GM18505 (cell line): ENCODE data around the gene MYO1G.
"Not testable (repeated sequence)": the region's sequence is repeated elsewhere in the genome, so short reads cannot be mapped to it uniquely, and the experiment has no call there.

Source experiments
- ATAC-seq: cut with Tn5 transposase; IDR thresholded peaks from one replicate; pipeline ENCODE4 v1.9.1; 2021; ENCODE audit not compliant: unreplicated experiment
- POLR2A ChIP-seq: IDR thresholded peaks from 4 replicates; pipeline ENCODE4 v1.6.1; 2011; ENCODE audit warnings: borderline replicate concordance; ENCODE audit not compliant: insufficient read depth, insufficient read length; ENCODE audit errors: extremely low read depth

MYO1G gene

GRCh38 chr7:44944821-44945220 lies 34.0 kb downstream of the MYO1G start:
- TF ChIP-seq POLR2A: no peak
- no peak for ATAC-seq

GRCh38 chr7:44943631-44944030 lies 35.2 kb downstream of the MYO1G start:
- ATAC-seq: no peak
- TF ChIP-seq POLR2A: no peak

GRCh38 chr7:44937426-44937825 lies 41.4 kb downstream of the MYO1G start:
- no peak for ATAC-seq
- no peak for TF ChIP-seq POLR2A

- TF ChIP-seq POLR2A: no peak
- ATAC-seq: no peak
Measured at GRCh38 chr7:44936322-44936721, 42.5 kb downstream of the MYO1G start.

GRCh38 chr7:44935583-44935982 lies 43.2 kb downstream of the MYO1G start:
- ATAC-seq: no peak
- no peak for TF ChIP-seq POLR2A

- no peak for TF ChIP-seq POLR2A
- ATAC-seq: no peak
Measured at GRCh38 chr7:44935016-44935415, 43.8 kb downstream of the MYO1G start.

GRCh38 chr7:44934510-44934909 lies 44.3 kb downstream of the MYO1G start:
- not testable (repeated sequence) for ATAC-seq

GRCh38 chr7:44930921-44931320 lies 47.9 kb downstream of the MYO1G start:
- no peak for ATAC-seq
- TF ChIP-seq POLR2A: no peak

GRCh38 chr7:44922351-44922694 lies 56.5 kb downstream of the MYO1G start:
- no peak for ATAC-seq
- TF ChIP-seq POLR2A: no peak

- no peak for TF ChIP-seq POLR2A
- ATAC-seq: no peak
Measured at GRCh38 chr7:44921607-44922350, 57.0 kb downstream of the MYO1G start.

- ATAC-seq: no peak
Measured at GRCh38 chr7:44920119-44920518, 58.7 kb downstream of the MYO1G start.

GRCh38 chr7:44918029-44918428 lies 60.8 kb downstream of the MYO1G start:
- no peak for ATAC-seq
- TF ChIP-seq POLR2A: no peak

More at GRCh38 chr7:44920119-44920518, 58.7 kb downstream of the MYO1G start:
- TF ChIP-seq POLR2A: no peak

- ATAC-seq: no peak
- no peak for TF ChIP-seq POLR2A
Measured at GRCh38 chr7:44917465-44917864, 61.4 kb downstream of the MYO1G start.

- no peak for TF ChIP-seq POLR2A
- ATAC-seq: peak; percentile 77
Measured at GRCh38 chr7:44914992-44915607, 63.7 kb downstream of the MYO1G start.
